Cardiac fibroblast (primary cell): Measurements from ENCODE around the gene ATIC.
A peak's percentile ranks its signal among the peaks of the same experiment; 100 is the strongest.

Experiments used
- DNase-seq, 2 donors: peaks; one replicate each; pipeline versions ENCODE4 v3.0.0 to v3.0.0-alpha.2; 2010; ENCODE audit warnings: low read depth in 2 of 2
- H3K4me3 ChIP-seq, 2 donors: replicated peaks in 1 of 2; 1 replicate in 1 of 2; 2 replicates in 1 of 2; pipeline ENCODE4 v1.5.1; 2011; ENCODE audit warnings: low read depth in 2 of 2, low read length in 2 of 2, mild to moderate bottlenecking in 2 of 2, moderate library complexity in 1 of 2
- CTCF ChIP-seq: IDR thresholded peaks from one replicate; pipeline ENCODE4 v1.5.1; 2011; ENCODE audit warnings: low read depth, mild to moderate bottlenecking, low read length, inconsistent platforms

ATIC gene

GRCh38 chr2:215395687-215396460 lies 84.0 kb downstream of the ATIC start:
- H3K4me3 ChIP-seq: no peak overlapping the region
- no peak for DNase-seq
- TF ChIP-seq CTCF: no peak

- no peak for TF ChIP-seq CTCF
- DNase-seq: peak; percentile 84 to 86
- H3K4me3 ChIP-seq: no peak overlapping the region
Observed at GRCh38 chr2:215396595-215397313, 84.9 kb downstream of the ATIC start.

- peak; percentile 23 for TF ChIP-seq CTCF
- peak; percentile 61 to 67 for DNase-seq
- no peak overlapping the region for H3K4me3 ChIP-seq
Observed at GRCh38 chr2:215397632-215398341, 85.9 kb downstream of the ATIC start.

GRCh38 chr2:215399067-215399716 lies 87.3 kb downstream of the ATIC start:
- no peak for TF ChIP-seq CTCF
- DNase-seq: no peak
- no peak overlapping the region for H3K4me3 ChIP-seq
